Activated CD8-positive, alpha-beta memory T cell treated with anti-CD3 and anti-CD28 coated beads, Interleukin-2, amount 50 U/mL, for 24 hours (primary cell): Measurements from ENCODE around the gene POLE.

Experiments
- DNase-seq: peaks from one replicate; pipeline ENCODE4 v3.0.0-alpha.2; 2020; ENCODE audit errors: extremely low read depth

The POLE gene

DNA sequence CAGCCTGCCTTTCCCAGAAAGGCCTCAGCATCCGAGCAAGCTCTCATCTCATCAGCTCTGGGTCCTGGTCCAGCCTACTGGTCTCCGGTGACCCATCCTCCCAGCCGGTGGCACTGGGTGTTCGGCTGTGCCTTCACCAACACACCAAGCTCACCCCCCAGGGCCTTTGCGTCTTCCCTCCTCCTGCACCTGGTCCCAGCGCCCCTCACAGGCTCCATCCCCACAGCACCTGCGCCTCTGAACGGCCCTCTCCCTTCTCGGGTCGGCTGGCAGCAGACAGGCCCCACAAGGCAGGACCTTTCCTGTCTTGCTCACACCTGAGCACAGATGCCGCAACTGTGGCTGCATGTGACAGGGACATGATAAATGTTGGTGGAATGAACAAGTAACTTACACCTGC lies 55.5 kb downstream of the POLE start:
- DNase-seq: no peak

- no peak for DNase-seq
Measured at GRCh38 chr12:132630672-132631071, 56.5 kb downstream of the POLE start.

- DNase-seq: no peak
Measured at GRCh38 chr12:132629330-132629729, 57.8 kb downstream of the POLE start.

GRCh38 chr12:132625731-132626430 lies 61.3 kb downstream of the POLE start:
- DNase-seq: no peak

- no peak for DNase-seq
Measured at GRCh38 chr12:132624910-132625630, 62.1 kb downstream of the POLE start.

GRCh38 chr12:132624186-132624855 lies 62.8 kb downstream of the POLE start:
- DNase-seq: no peak

DNA sequence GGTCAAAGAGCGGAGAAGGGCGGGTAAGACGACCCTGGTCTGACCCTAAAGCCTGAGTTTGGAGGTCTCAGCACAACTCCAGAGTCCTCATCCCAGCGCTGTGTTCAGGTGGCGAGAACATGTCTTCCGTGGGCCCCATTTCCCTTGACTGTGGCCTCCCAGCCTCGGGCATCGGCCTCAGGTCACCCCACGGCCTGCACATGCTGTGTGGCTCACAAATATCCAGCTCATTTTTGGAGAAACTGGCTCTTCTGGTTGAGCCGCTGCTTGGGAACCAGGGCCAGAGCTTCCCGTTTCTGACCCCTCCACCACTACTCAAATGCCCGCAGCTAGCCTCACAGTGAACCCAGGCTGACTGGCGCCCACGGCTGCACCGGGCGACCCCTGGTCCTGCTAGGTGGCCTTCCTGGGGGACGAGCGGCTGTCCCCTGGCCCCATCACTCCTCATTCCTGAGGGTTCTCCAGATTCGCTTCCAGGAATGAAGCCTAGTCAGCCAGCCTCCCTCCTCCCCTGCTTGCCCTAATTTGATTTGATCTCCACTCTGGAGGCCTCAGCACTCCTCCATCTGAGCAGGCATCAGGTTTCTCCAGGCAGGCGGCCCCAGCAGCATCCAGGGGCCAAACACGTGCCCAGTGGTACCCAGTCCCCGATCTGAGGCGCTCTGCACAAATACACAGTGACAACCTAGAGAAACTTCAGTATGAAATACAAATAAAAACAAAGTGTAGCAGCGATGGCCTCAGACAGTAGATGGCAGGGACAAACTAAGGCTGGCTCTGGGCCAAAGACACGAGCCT lies 63.9 kb downstream of the POLE start:
- DNase-seq: no peak

- DNase-seq: no peak
Measured at GRCh38 chr12:132622437-132623071, 64.6 kb downstream of the POLE start.

GRCh38 chr12:132621657-132622435 lies 65.3 kb downstream of the POLE start:
- no peak for DNase-seq

DNA sequence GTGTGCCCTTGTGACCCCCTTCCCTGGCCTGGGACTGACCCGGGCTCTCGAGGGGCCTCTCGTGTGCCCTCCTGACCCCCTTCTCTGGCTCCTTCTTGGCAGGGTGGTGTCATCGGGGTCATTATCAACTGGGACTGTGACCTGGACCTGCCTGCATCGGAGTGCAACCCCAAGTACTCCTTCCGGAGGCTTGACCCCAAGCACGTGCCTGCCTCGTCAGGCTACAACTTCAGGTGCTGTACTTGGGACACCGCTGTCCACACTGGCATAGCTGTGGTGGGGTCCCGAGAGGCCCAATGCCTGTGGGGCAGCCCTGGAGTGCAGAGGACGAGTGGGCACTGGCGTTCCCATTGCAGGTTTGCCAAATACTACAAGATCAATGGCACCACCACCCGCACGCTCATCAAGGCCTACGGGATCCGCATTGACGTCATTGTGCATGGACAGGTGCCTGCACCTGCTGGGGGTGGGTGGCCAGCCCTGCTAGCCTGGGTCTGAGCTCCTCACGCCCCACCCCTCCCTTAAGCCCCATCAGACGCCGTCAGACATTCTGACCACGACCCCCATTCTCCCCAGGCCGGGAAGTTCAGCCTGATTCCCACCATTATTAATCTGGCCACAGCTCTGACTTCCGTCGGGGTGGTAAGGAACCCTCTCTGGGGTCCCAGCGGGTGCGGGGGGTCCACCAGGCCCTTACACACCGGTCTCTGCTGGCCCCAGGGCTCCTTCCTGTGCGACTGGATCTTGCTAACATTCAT lies 66.1 kb downstream of the POLE start:
- no peak for DNase-seq

DNA sequence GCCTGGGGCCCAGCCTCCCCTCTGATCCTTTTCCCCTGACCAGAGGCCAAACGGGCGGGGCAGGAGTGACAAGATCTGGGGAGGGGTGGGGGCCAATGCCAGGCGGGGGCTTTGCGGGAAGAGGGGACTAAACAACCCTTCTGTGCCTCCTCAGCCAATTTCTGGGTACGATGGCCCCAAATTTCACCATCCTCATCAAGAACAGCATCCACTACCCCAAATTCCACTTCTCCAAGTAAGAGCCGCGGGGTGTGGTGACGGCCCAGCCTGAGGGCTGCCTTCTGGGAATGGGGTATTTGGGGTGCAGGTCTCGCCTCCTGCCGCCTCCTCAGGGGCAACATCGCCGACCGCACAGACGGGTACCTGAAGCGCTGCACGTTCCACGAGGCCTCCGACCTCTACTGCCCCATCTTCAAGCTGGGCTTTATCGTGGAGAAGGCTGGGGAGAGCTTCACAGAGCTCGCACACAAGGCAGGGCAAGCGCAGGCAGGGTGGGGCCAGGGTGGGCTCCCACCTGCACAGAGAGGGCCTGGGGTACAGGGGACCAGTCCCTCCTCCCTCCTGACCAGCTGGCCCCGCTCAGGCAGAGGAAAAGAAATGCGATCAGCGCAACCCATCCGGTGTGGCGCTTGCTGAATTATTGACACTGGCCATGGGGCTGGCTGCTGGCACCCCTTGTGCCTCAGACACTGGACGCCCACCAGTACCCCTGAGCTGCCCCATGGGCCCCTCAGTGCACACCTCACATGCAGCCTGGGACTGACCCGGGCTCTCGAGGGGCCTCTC lies 66.8 kb downstream of the POLE start:
- DNase-seq: no peak

- DNase-seq: no peak
Measured at GRCh38 chr12:132619386-132620112, 67.6 kb downstream of the POLE start.

DNA sequence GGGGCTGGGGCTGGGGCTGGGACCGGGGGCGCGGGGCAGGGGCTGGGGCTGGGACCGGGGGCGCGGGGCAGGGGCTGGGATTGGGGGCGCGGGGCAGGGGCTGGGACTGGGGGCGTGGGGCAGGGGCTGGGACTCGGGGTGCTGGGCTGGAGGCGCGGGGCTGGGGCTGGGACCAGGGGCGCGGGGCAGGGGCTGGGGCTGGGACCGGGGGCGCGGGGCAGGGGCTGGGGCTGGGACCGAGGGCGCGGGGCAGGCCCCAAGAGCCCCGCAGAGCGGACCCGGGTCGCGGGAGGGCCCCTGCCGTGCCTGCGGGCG lies 68.1 kb downstream of the POLE start:
- DNase-seq: no peak

DNA sequence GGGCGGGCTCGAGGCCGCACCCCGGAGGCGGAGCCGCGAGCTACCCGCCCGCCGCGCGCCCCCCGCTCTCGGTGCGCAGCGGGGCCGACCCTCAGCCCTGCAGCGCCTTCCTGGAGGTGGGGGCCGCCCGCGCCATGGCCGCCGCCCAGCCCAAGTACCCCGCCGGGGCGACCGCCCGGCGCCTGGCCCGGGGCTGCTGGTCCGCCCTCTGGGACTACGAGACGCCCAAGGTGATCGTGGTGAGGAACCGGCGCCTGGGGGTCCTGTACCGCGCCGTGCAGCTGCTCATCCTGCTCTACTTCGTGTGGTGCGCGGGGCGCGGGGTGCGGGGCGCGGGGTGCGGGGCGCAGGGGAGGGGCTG lies 68.5 kb downstream of the POLE start, which contains the start of gene P2RX2:
Gene P2RX2 (plus strand): TSS at position 94 of the 361 bp plus-strand sequence. CDS start 41 bp downstream, at position 135.
- DNase-seq: no peak

DNA sequence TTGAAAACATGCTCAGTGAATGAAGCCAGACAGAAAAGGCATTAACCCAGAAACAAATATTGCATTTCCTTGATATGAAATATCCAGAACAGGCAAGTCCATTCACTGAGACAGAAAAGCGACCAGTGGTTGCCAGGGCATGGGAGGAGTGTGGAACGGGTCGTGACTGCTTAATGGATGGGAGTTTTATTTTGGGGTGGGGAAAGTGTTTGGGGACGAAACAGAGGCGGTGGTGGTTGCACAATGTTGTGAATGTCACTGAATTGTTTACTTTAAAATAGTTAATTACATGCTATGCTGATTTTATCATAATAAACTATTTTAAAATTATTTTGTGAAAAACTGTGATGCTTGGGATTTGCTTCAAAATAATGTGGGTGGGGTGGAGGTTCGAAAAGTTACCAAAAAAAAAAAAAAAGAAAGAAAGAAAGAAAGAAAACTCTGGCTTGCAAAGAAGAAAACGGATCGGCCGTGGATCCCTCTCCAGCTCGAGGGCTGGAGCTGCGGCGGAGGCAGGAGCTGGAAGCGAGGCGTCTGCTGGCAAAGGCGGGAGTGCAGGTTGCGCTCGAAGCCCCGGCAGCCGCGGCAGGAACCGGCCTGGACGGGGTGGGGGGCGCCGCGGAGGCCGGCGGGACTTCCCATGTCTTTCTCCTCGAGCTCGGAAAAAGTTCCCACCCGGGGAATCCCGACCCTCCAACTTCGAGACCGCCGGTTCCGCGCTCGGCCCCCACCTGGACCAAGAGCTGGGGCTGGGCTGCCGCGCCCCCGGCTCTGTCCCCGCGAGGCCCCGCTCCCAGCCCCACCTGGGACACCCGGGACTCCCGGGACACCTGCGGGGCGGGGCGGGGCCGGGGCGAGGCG lies 69.1 kb downstream of the POLE start:
- no peak for DNase-seq

DNA sequence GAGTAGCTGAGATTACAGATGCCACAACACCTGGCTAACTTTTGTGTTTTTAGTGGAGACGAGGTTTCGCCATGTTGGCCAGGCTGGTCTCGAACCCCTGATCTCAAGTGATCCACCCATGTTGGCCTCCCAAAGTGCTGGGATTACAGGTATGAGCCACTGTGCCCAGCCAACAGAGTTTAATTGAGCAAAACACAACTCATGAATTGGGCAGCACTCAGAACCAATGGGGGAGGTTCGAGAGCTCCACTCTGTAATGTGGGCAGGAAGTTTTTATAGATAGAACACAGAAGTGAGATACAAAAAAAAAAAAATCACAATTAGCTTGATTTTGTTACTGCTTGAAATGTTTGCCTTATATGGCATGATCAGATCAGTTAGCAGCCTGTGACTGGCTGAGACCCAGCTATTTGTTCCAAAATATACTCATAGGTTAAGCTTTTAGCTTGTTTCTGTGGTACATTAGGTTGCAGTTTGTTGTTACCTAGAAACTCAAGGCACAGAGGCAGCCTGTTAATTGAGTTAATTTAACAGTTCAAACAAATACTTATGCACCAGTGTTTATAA lies 69.9 kb downstream of the POLE start:
- no peak for DNase-seq

- DNase-seq: no peak
Measured at GRCh38 chr12:132615579-132616038, 71.5 kb downstream of the POLE start.
